GM19452 (cell line): ENCODE data around the gene INPP5A.

Experiments used
- ATAC-seq: cut with Tn5 transposase; IDR thresholded peaks from one replicate; pipeline ENCODE4 v1.9.1; 2021; ENCODE audit not compliant: unreplicated experiment

Gene INPP5A

DNA sequence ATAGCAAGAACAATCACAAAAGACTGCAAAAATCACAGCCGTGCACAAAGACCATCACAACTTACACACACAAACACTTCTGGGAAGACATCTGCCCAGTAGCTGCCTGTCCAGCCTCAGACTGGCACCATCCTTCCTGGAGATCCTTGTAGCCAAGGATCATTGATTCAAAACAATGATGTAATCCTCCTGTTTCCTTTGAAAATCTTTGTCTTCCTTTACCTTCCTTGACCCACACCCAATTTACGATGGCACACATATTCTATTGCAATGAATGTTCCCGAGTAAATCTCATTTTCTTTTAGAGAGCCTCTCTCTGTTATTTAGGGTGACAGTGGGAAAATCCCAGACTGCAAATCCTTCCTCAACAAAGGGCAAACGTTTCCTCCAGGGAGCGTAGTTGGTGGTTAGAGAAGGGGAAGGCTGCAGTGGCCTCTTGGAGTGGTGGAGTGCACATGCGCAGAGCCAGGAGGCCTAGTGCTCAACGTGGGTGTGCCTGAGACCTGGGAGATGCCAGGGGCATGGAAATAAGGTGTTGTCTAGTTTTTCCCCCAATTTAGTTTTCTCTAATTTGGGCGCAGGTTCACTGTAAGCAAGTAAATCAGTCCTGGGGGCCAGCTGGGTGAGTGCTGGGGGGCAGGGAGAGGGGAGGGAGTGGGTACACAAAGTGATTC is 3.1 kb upstream of the INPP5A start:
- no peak for ATAC-seq

- ATAC-seq = no peak
Measured at GRCh38 chr10:132535065-132535651, 2.4 kb upstream of the INPP5A start.

GRCh38 chr10:132536241-132536876 is 1.2 kb upstream of the INPP5A start:
- peak; percentile 12 for ATAC-seq

DNA sequence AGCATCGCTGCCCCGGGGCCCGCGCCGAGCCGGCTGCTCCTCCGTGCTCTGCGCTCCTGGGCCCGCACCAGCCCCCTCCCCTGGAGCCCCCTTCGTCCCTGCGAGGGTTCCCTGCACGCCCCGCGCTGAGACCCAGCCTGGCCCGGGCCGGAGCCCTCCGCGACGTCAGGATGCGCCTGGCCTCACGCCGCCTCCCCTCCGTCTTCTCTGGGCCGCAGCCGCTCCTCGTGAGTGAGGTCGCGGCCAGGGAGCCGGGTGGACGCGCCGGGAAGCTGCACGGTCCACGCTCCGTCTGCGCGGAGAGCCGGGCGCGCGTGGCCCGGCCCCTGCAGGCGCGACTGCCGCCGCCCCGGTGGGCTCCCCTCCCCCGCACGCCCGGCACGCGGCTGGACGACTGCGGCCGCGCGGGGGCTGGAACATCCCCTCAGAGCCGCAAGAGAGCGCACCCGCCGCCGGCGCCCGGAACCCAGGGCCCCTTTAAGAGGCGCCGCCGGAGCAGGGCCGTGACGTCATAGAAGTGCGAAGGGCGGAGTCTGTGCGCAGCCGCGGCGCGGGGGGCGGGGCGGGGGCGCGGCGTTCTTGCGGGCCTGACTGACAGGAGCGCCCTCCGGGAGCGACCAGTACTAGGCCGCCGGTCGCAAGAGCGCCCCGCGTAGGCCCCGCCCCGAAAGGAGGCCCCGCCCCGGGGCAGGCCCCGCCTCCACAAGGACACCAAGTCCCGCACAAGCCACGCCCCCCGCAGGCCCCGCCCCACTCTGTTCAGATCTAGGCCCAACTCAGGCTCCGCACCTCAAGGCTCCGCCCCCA is 507 bp upstream of the INPP5A start:
- ATAC-seq = peak; percentile 84

DNA sequence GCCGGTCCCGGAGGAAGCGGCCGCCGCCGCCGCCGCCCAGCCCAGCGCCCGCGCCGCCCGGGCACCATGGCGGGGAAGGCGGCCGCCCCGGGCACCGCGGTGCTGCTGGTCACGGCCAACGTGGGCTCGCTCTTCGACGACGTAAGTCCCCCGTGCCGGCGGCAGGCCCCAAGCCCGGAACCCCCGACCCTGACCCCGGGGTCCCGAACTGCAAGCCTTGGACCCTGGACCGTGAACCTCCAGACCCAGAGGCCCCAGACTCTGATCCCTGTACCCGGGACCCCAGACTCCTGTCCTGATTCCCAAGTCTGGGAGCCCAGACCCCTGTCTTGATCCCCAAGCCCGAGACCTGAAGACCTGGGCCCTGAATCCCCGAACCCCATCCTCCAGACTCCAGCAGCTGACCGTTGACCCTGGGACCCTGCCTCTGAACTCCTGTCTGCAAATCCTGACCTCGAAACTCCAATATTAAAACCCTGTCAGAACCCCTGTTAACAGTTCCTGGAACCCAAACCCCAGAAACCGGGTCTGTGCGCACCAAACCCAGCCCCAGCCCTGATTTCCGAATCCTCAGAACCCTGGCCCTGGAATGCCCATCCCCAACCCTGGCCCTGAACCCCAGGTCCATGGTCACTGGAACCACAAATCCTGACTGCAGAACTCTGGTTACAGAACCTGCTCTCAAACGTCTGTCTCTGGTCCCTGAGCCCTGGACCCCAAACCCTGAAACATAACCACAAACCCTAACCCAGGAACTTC is 623 bp downstream of the INPP5A start:
- no peak for ATAC-seq

GRCh38 chr10:132538790-132539421 is 1.3 kb downstream of the INPP5A start:
- ATAC-seq = no peak

- ATAC-seq = no peak
Measured at GRCh38 chr10:132539431-132539839, 1.8 kb downstream of the INPP5A start.

DNA sequence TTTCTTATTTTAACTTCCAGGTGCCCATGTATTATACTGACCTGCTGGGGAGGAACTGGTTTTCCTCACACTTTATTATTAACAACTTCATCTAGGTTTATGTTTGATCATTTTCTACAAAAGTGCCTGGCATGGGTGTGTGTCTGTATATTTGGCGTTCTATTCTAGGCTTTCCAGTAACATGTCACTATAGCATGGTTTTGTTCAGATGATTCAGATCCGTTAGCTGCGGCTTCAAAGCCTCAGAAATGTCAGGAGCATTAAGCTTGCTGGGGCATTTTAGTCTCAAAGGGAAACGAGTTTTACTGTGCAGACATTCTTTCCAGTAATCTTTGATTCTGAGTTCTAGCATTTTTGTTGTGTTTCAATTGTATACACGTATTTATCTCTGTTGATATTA is 2.3 kb downstream of the INPP5A start:
- ATAC-seq = no peak

DNA sequence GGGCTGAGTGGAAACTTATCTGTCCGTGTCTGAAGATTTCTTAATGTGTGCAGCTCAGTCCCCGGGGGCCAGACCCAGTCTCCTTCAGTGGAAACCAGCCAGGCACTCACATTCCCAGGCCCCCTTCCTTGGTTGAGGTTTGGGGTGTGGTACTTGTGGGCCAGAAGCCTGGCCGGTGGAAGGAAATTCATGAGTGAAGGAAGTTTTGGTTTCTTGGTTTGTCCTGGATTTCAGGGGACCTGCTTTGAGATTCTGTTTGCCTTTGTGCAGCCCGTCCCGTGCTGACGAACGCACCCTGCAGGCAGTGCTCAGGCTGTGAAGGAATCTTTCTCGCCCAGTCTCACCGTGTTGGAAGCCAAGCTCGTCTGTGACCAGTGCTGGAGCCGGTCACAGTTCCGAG is 2.9 kb downstream of the INPP5A start:
- ATAC-seq = no peak

DNA sequence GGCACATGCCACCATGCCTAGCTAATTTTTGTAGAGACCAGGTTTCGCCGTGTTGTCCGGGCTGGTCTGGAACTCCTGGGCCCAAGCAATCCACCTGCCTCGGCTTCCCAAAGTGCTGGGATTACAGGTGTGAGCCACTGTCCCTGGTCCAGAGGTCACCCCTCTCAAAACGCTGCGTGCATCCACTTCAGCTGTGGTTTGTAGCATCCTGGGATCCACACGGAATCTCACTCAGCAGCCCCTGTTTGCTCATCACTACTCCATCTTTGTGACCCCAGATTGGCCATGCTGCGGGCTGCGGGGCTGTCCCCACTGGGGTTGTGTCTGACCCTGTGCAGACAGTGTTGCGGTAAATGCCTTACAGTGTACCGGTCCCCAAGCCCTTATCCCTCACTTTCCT is 3.5 kb downstream of the INPP5A start:
- ATAC-seq = no peak

DNA sequence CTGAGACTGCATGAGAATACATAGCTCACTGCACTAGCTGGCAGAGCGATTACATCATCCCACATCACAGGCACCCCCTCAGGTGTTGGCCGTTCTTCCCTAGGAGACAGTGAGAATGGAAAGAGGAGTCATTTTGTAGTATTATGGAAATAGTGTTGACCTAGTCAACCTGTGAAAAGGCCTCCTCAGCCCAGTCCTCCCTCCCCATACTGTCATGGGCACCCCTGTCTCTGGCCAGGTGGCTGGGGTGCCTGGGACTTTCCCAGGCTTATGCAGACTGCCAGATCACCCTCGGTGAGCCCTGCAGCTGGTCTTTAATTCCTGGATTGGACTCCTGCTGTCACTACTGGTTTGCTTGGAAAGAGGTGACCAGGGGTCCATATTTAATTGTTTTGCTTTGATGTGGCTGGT is 4.0 kb downstream of the INPP5A start:
- ATAC-seq = no peak

GRCh38 chr10:132542086-132542775 is 4.6 kb downstream of the INPP5A start:
- no peak for ATAC-seq

DNA sequence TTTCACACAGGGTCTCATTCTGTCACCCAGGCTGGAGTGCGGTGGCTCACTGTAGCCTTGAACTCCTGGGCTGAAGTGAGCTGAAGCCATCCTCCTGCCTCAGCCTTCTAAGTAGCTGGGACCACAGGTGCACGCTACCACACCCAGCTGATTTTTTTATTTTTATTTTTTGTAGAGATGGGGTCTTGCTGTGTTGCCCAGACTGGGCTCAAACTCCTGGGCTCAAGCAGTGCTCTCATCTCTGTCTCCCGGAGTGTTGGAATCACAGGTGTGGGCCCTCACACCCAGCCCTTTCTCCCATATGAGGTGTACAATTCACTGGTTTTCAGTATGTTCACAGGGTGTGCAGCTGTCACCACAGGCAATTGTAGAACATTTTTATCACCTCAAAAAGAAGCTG is 5.2 kb downstream of the INPP5A start:
- no peak for ATAC-seq

DNA sequence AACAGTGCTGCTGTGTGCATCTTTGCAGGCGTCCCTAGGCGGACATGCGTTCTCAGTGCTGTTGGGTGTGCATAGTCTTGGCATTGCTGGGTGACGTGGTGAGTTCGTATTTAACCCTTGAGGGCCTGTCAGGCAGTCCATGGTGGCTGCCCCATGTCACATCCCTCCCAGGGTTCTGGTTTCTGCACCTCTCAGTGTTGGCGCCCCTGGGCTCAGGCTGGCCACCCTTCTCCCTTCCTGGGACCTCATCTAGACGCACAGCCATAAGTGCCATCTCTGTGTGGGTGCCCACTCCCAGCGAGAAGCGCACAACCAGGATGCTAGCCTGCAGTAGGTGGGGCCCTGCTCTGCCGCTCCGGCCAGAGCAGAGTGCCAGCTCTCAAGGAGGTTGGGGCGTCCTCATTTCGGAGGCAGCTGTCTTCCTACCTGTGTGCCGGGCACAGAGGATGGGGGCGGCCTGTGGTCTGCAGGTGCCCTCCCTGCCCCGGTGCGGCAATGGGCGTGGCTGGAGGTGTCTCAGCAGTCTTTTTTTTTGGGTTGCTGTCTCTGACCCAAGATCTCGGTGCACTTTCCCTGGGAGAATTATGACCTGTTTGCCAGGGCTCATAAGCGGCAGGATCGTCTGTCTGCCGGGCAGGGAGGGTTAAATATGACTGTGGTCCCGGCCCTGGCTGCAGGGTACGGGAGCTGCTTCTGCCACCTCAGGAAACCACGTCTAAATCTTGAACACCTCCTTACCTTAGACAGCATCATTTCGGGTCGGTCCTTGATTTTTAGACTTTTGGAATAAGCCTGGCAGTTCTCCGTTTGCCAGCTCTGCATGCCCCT is 6.5 kb downstream of the INPP5A start:
- ATAC-seq = no peak

- no peak for ATAC-seq
Measured at GRCh38 chr10:132544744-132545658, 7.4 kb downstream of the INPP5A start.

DNA sequence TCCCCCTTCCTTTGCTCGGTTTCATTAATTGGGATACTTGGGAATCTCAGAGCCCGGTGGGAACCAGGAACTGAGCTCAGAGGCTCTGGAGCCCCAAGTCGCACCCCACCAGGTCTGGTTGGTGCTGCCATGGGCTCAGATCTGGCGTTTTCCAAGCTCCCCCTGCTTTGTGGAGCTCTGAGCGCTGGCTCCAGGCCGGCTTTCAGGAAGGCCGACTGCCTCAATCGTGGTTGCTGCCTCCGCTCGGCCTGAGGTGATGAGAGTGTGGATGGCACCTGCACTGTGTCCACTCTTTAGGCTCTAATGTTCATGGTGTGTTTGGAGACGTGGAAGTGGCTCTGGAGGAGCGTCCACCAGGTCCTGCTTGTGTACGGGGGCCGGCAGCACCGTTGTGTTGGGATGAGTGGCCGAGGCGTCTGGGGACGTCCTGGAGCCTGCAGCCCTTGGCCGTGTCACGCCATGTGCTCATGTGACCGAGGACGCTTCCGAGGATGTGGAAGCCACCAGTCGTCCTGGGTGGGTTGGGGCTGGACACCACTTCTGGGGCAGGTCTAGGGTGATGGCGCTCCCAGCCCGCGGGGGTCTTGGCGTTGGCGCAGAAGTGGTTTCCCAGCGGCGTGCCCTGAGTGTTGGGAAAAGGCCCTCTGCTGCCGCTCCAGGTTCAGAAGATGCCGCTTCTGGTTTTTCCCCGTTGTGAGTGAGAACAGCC is 8.2 kb downstream of the INPP5A start:
- no peak for ATAC-seq
